Endometrium (tissue), 2 donors: Measurements from ENCODE around the gene CRELD1.

Source experiments
- FAIRE-seq: peaks from 2 replicates; lab custom pipeline; 2012; peaks lifted over from hg19 to GRCh38; lab: Jason Lieb, UNC
- donor health status: control.
- donor health status: control.

Gene CRELD1

GRCh38 chr3:9906480-9906879, 27.2 kb upstream of the CRELD1 start:
- FAIRE-seq, result no peak

DNA sequence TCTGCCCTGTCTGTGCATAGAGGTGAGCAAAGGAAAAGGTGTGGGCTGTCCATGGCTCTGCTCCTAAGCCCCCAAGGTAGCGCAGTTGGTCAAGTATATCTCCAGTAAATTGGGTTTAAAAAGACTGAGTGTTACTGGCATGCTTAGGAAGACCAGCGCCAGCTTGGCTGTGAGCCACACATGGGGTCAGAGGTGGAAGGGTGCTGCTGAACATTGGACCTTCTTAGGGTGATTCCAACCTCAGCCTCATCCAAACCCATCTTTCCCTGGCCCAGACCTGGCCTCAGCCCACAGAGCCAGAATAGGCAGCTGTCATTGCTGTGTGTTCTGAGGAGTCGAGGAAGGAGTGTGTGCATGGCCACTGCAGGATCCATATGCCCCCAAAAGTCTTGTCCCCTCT, 25.3 kb upstream of the CRELD1 start:
- FAIRE-seq, result no peak

GRCh38 chr3:9909221-9910013, 24.2 kb upstream of the CRELD1 start:
- FAIRE-seq, result no peak

- no peak for FAIRE-seq
These were observed 21.8 kb upstream of the CRELD1 start for GRCh38 chr3:9911863-9912262.

- no peak for FAIRE-seq
These were observed 21.2 kb upstream of the CRELD1 start for GRCh38 chr3:9912294-9912935.

DNA sequence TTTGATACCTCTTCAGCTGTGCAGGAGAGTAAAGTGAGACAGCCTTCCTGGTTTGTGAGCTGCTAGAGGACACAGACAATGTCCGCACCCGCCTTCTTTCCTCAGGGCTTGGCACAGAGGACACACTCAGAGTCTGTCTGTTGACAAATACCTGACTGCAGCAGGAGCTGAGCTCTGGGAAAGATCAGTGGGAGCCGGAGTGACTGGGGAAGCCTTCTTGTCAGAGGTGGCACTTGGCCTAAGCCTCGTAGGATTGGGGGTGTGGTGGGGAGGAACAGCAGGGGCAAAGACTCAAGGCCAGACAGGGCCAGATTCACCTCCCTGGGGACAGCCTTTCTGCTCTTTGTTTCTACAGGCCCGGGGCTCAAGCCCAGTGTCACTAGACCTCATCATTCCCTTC, 20.0 kb upstream of the CRELD1 start:
- FAIRE-seq, result no peak

GRCh38 chr3:9914011-9914410, 19.6 kb upstream of the CRELD1 start:
- no peak for FAIRE-seq

- FAIRE-seq, result no peak
These were observed 18.9 kb upstream of the CRELD1 start for GRCh38 chr3:9914559-9915253.

DNA sequence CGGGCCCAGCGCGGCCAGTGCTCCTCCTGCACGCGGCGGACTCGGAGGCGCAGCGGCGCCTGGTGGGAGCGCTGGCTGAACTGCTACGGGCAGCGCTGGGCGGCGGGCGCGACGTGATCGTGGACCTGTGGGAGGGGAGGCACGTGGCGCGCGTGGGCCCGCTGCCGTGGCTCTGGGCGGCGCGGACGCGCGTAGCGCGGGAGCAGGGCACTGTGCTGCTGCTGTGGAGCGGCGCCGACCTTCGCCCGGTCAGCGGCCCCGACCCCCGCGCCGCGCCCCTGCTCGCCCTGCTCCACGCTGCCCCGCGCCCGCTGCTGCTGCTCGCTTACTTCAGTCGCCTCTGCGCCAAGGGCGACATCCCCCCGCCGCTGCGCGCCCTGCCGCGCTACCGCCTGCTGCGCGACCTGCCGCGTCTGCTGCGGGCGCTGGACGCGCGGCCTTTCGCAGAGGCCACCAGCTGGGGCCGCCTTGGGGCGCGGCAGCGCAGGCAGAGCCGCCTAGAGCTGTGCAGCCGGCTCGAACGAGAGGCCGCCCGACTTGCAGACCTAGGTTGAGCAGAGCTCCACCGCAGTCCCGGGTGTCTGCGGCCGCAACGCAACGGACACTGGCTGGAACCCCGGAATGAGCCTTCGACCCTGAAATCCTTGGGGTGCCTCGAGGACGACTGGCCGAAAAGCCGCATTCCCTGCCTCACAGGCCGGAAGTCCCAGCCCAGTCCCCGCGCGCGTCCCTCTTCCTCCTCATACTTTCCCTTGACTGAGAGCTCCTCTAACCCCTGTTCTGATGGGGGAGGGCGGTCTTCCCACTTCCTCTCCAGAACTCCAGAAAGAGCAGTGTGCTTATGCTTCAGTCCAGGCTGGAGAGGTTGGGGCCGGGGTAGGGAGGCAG, 18.1 kb upstream of the CRELD1 start:
- FAIRE-seq, result no peak

DNA sequence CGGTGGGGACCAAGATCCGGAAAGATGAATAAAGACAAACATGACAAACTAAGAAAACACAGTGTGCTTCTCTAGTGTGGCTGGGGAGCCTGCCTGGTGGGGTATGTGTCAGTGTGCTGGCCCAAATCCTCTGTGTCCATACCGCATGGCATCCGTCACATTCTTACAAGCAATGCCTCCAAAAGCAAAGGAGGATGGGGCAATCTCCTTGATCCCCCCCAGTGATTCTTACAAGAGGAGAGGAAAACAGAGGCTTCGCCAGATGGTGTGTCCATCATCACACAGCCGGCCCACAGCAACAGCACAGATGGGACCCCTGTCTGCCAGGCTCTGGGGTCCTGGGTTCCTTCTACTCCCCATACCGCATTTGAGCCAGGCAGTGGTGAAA, 17.3 kb upstream of the CRELD1 start:
- FAIRE-seq, result no peak

DNA sequence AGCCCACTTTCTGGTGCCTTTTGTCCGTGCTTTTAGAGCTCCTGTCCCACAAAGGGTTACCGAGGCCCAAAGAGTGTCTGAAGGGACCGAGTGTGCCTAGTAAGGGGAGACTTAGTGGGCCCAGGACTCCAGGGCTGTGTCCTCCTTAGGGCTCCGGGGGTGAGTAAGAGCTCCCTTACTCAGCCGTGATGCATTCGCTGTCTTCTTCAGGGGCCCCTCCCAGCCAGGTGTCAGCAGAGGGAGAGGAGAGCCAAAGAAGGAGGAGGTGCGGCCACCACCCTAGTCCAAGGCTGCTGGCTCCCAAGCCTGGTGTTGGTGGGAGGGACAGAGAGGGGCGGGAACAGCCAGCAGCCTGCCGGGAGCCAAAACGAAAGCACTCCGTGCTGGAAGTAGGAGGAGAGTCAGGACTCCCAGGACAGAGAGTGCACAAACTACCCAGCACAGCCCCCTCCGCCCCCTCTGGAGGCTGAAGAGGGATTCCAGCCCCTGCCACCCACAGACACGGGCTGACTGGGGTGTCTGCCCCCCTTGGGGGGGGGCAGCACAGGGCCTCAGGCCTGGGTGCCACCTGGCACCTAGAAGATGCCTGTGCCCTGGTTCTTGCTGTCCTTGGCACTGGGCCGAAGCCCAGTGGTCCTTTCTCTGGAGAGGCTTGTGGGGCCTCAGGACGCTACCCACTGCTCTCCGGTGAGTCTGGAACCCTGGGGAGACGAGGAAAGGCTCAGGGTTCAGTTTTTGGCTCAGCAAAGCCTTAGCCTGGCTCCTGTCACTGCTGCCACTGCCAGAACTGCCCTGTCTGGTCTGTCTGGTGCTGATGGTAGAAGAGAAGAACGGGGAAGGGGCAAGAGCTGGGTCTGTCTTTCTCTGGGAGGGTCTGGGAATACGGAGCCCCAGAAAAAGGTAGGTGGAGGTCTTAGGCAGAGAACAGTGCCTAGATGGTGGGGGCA, 16.6 kb upstream of the CRELD1 start, which contains the start of gene IL17RC:
TSS of gene IL17RC (plus strand) at position 365 of the 947 bp plus-strand sequence. CDS start at position 583, 218 bp downstream.
- FAIRE-seq, result no peak

DNA sequence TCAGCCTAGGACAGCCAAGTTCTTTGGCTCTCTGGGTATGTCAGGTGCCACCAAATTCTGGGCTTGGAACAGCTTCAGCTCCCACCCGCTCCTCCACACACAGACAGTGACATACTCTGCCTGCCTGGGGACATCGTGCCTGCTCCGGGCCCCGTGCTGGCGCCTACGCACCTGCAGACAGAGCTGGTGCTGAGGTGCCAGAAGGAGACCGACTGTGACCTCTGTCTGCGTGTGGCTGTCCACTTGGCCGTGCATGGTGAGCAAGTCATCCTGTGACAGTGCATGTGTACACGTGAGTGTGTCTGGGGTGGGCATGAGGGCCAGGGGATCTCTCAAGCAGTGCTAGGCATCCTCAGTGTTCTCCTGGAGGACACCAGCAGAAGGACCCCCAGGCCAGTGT, 15.8 kb upstream of the CRELD1 start:
- FAIRE-seq, result no peak

- FAIRE-seq, result no peak
These were observed 15.2 kb upstream of the CRELD1 start for GRCh38 chr3:9918261-9919038.

DNA sequence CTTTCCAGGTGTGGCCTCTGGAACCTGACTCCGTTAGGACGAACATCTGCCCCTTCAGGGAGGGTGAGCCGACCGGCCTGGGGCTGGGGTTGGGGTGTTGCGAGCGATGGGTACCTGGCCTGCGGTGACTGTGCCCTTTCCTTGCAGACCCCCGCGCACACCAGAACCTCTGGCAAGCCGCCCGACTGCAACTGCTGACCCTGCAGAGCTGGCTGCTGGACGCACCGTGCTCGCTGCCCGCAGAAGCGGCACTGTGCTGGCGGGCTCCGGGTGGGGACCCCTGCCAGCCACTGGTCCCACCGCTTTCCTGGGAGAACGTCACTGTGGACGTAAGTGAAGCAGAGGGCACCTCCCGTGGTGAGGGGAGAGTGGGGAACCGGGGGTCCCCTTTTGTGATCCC, 5.5 kb upstream of the CRELD1 start:
- no peak for FAIRE-seq

- no peak for FAIRE-seq
These were observed 2.7 kb upstream of the CRELD1 start for GRCh38 chr3:9930804-9931418.

DNA sequence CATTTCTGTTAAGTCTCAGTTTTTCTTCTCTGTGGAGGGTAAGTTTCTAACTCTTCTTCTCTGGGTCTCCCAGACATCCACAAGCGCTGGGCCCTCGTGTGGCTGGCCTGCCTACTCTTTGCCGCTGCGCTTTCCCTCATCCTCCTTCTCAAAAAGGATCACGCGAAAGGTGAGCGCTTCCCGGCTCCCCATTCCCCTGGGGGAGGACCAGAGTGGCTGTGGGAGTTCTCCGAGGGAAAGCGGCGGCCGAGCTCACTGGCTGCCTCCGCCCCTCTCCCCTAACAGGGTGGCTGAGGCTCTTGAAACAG, 1.1 kb upstream of the CRELD1 start:
- FAIRE-seq, result no peak

DNA sequence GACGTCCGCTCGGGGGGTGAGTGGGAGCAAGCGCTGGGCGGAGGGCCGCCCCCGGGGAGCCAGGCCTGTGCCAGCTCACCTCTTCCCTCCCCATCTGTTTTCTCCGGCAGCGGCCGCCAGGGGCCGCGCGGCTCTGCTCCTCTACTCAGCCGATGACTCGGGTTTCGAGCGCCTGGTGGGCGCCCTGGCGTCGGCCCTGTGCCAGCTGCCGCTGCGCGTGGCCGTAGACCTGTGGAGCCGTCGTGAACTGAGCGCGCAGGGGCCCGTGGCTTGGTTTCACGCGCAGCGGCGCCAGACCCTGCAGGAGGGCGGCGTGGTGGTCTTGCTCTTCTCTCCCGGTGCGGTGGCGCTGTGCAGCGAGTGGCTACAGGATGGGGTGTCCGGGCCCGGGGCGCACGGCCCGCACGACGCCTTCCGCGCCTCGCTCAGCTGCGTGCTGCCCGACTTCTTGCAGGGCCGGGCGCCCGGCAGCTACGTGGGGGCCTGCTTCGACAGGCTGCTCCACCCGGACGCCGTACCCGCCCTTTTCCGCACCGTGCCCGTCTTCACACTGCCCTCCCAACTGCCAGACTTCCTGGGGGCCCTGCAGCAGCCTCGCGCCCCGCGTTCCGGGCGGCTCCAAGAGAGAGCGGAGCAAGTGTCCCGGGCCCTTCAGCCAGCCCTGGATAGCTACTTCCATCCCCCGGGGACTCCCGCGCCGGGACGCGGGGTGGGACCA, 632 bp upstream of the CRELD1 start:
- no peak for FAIRE-seq

DNA sequence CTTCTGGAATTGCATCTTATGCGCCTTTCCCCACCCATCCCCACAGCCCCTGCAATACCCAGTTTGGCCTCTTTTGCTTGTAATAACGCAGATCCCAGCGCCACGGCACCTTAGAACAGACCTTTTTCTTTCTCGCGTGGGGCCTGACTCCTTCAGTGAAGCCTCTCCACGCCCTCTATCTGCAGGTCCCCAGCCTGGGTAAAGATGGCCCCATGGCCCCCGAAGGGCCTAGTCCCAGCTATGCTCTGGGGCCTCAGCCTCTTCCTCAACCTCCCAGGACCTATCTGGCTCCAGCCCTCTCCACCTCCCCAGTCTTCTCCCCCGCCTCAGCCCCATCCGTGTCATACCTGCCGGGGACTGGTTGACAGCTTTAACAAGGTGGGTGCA, 594 bp downstream of the CRELD1 start:
- FAIRE-seq, result no peak

- no peak for FAIRE-seq
These were observed 1.4 kb downstream of the CRELD1 start for GRCh38 chr3:9934993-9935392.
